DMS153 treated with DMSO at 0.1 percent for 48 hours (cell line): ENCODE measurements around the gene TMEM119.

Experiments used
- DNase-seq: peaks from one replicate; lab custom pipeline; 2025; ENCODE audit not compliant: unreplicated experiment; lab: John Stamatoyannopoulos, UW

TMEM119 gene

GRCh38 chr12:108616941-108617858 is 19.3 kb upstream of the TMEM119 start:
- DNase-seq, result no peak

- no peak for DNase-seq
Observed at GRCh38 chr12:108616359-108616758, 18.5 kb upstream of the TMEM119 start.

GRCh38 chr12:108615918-108616317 is 18.0 kb upstream of the TMEM119 start:
- no peak for DNase-seq

- no peak for DNase-seq
Observed at GRCh38 chr12:108614639-108615038, 16.8 kb upstream of the TMEM119 start.

- no peak for DNase-seq
Observed at GRCh38 chr12:108614041-108614440, 16.2 kb upstream of the TMEM119 start.

- DNase-seq, result no peak
Observed at GRCh38 chr12:108613548-108613947, 15.7 kb upstream of the TMEM119 start.

GRCh38 chr12:108612788-108613282 is 15.0 kb upstream of the TMEM119 start:
- no peak for DNase-seq

GRCh38 chr12:108611884-108612415 is 14.1 kb upstream of the TMEM119 start:
- DNase-seq, result no peak

- DNase-seq, result no peak
Observed at GRCh38 chr12:108610856-108611605, 13.1 kb upstream of the TMEM119 start.

- DNase-seq, result no peak
Observed at GRCh38 chr12:108610336-108610815, 12.5 kb upstream of the TMEM119 start.

GRCh38 chr12:108609537-108610335 is 11.9 kb upstream of the TMEM119 start:
- DNase-seq, result no peak

GRCh38 chr12:108608616-108609015 is 10.7 kb upstream of the TMEM119 start:
- DNase-seq, result no peak

GRCh38 chr12:108607981-108608600 is 10.2 kb upstream of the TMEM119 start:
- no peak for DNase-seq

GRCh38 chr12:108606492-108606891 is 8.6 kb upstream of the TMEM119 start:
- no peak for DNase-seq

- DNase-seq, result no peak
Observed at GRCh38 chr12:108605690-108606406, 8.0 kb upstream of the TMEM119 start.

GRCh38 chr12:108605000-108605689 is 7.3 kb upstream of the TMEM119 start:
- DNase-seq, result no peak

- DNase-seq, result no peak
Observed at GRCh38 chr12:108604208-108604941, 6.5 kb upstream of the TMEM119 start.

- DNase-seq, result no peak
Observed at GRCh38 chr12:108603743-108604142, 5.9 kb upstream of the TMEM119 start.
